Measurements from ENCODE around the gene CES2. TPM values are rescaled to one million over a fixed set of nuclear protein-coding genes. Genes with fewer than 3 reads are reported as not detected.

Gene CES2
- total RNA-seq, 1 donor from 2014 or later = 26.7 TPM

DNA sequence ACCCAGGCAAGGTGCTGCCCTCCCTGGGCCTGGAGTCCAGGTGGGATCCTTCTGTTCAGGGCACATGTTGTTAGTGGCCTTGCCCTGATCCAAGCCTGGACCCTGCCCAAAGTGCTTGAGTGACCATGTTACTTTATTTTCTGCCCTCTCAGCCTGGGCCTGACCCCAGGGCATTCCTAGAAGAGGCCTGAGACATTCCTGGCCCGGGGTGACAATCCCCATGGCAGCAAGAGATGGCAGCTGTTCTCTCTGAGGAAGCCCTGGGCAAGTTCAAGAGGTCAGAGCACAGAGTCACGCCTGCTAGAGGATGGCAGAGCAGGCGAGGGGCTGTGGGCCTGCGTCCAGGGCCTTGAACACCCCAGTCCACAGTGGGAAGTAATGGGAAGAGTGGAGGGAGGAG, 21.6 kb upstream of the CES2 start:
- DNase-seq (ENCODE audit: low spot score) = no peak
- no peaks in the 10 kb centered on the region for H3K4me1 Mint-ChIP-seq (ENCODE audit: unreplicated experiment)
- peaks cover 7% of the 10 kb centered on the region for H3K27me3 Mint-ChIP-seq (ENCODE audit: unreplicated experiment)
- TF ChIP-seq, protein P1, sequence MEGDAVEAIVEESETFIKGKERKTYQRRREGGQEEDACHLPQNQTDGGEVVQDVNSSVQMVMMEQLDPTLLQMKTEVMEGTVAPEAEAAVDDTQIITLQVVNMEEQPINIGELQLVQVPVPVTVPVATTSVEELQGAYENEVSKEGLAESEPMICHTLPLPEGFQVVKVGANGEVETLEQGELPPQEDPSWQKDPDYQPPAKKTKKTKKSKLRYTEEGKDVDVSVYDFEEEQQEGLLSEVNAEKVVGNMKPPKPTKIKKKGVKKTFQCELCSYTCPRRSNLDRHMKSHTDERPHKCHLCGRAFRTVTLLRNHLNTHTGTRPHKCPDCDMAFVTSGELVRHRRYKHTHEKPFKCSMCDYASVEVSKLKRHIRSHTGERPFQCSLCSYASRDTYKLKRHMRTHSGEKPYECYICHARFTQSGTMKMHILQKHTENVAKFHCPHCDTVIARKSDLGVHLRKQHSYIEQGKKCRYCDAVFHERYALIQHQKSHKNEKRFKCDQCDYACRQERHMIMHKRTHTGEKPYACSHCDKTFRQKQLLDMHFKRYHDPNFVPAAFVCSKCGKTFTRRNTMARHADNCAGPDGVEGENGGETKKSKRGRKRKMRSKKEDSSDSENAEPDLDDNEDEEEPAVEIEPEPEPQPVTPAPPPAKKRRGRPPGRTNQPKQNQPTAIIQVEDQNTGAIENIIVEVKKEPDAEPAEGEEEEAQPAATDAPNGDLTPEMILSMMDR (IDR thresholded peaks at IDR 0.05; ENCODE audit: unreplicated experiment) = no peak
- no peak overlapping the region for H3K4me3 Mint-ChIP-seq (ENCODE audit: unreplicated experiment)
- no peaks in the 10 kb centered on the region for H3K9me3 Mint-ChIP-seq (ENCODE audit: unreplicated experiment)
- no peak overlapping the region for H3K27ac Mint-ChIP-seq (ENCODE audit: unreplicated experiment)
- no peaks in the 10 kb centered on the region for H3K36me3 Mint-ChIP-seq (ENCODE audit: low read depth, unreplicated experiment)

DNA sequence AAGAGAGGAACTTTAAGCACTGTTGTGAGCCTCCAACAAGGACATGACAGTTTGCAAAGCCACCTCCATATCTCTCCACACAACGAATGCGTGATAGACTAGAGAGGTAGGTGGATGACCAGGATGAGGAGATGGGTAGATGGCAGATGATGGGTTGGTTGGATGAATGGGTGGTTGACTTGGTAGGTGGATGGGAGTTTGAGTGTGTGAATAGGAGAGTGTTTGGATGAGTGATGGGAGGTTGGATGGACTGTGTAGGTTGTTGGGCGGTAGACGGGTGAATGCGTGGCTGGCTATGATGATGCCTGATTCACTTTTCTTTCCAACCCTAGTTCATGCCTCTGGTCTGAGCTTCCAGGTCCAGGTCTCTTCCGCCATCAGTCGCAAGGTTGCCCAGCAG, 20.8 kb upstream of the CES2 start:
- Mint-ChIP-seq H3K27me3 (ENCODE audit: unreplicated experiment) (peaks cover 9% of the 10 kb centered on the region), H3K4me3 (ENCODE audit: unreplicated experiment) (no peak overlapping the region), H3K36me3 (ENCODE audit: low read depth, unreplicated experiment) (no peaks in the 10 kb centered on the region), H3K4me1 (ENCODE audit: unreplicated experiment) (no peaks in the 10 kb centered on the region), H3K27ac (ENCODE audit: unreplicated experiment) (no peak overlapping the region), H3K9me3 (ENCODE audit: unreplicated experiment) (no peaks in the 10 kb centered on the region)
- TF ChIP-seq, protein P1 (IDR thresholded peaks at IDR 0.05; ENCODE audit: unreplicated experiment) = no peak
- DNase-seq (ENCODE audit: low spot score) = no peak

DNA sequence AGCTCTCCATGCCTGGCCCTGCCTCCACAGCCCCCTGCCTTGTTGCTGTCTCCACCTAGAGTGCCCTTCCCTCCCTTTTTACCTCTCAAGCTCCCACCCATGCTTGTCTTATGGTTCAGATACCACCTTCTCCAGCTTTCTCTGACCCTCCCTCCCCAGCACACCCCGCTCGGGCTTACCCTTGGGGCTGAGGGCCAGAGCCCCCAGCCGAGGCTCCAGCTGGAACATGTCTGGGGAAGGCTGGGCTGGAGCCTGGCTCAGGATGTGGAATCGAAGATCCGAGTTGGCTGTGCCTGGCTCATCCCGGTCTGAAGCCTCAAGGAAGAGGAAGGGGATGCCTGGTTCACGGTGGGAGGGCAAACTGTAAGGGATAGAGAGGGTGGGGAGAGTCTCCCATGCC, 20.3 kb upstream of the CES2 start:
- TF ChIP-seq, protein P1 (IDR thresholded peaks at IDR 0.05; ENCODE audit: unreplicated experiment) = no peak
- no peaks in the 10 kb centered on the region for H3K9me3 Mint-ChIP-seq (ENCODE audit: unreplicated experiment)
- peaks cover 8% of the 10 kb centered on the region for H3K27me3 Mint-ChIP-seq (ENCODE audit: unreplicated experiment)
- H3K4me1 Mint-ChIP-seq (ENCODE audit: unreplicated experiment) = no peaks in the 10 kb centered on the region
- DNase-seq (ENCODE audit: low spot score) = no peak
- H3K36me3 Mint-ChIP-seq (ENCODE audit: low read depth, unreplicated experiment) = no peaks in the 10 kb centered on the region
- H3K4me3 Mint-ChIP-seq (ENCODE audit: unreplicated experiment) = no peak overlapping the region
- no peak overlapping the region for H3K27ac Mint-ChIP-seq (ENCODE audit: unreplicated experiment)

DNA sequence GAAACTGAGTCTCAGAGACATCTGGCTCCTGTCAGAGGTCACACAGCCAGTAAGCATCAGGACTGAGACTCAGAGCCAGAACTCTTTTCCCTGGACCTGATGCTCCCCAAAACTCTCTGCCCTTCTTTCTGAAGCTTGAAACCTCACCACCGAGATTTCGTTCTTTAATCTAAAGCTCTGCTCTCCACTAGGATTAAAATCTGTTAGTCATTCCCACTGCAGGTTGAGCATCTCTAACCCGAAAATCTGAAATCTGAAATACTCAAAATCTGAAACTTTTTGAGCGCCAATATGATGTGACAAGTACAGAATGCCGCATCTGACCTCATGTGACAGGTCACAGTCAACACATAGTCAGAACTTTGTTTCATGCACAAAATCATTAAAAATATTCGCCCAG, 18.8 kb upstream of the CES2 start:
- no peak overlapping the region for H3K27ac Mint-ChIP-seq (ENCODE audit: unreplicated experiment)

DNA sequence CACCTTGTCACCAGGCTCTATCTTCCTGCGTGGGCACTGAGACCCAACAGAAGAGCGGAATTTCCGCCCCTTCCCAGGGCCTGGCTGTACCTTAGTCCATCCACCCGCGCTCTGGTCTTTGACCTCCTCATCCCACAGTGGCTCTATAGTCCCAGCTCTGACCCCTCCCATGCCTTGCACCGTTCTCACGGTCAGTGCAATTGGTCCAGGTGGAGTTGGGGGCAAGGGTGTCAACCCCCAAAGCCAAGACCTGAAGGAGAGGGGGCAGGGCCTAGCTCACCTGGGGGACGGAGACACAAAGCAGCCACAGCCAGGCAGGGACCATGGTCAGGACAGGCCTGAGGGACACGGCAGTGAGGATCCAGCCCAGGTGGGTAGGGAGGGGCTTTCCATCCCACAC, 17.6 kb upstream of the CES2 start:
- Mint-ChIP-seq H3K4me3 (ENCODE audit: unreplicated experiment) (no peak overlapping the region), H3K9me3 (ENCODE audit: unreplicated experiment) (no peaks in the 10 kb centered on the region), H3K27me3 (ENCODE audit: unreplicated experiment) (peaks cover 8% of the 10 kb centered on the region), H3K27ac (ENCODE audit: unreplicated experiment) (no peak overlapping the region), H3K36me3 (ENCODE audit: low read depth, unreplicated experiment) (no peaks in the 10 kb centered on the region), H3K4me1 (ENCODE audit: unreplicated experiment) (no peaks in the 10 kb centered on the region)
- DNase-seq (ENCODE audit: low spot score) = no peak
- TF ChIP-seq, protein P1 (IDR thresholded peaks at IDR 0.05; ENCODE audit: unreplicated experiment) = no peak

More for the DNA sequence above, 18.8 kb upstream of the CES2 start:
- H3K27me3 Mint-ChIP-seq (ENCODE audit: unreplicated experiment) = peaks cover 8% of the 10 kb centered on the region
- H3K4me1 Mint-ChIP-seq (ENCODE audit: unreplicated experiment) = no peaks in the 10 kb centered on the region
- DNase-seq (ENCODE audit: low spot score) = no peak
- TF ChIP-seq, protein P1 (IDR thresholded peaks at IDR 0.05; ENCODE audit: unreplicated experiment) = no peak
- no peaks in the 10 kb centered on the region for H3K36me3 Mint-ChIP-seq (ENCODE audit: low read depth, unreplicated experiment)
- H3K9me3 Mint-ChIP-seq (ENCODE audit: unreplicated experiment) = no peaks in the 10 kb centered on the region
- H3K4me3 Mint-ChIP-seq (ENCODE audit: unreplicated experiment) = no peak overlapping the region

Measured in endothelial cell (in vitro differentiated cells).